ENCODE results near the gene ITGAL. TPM values are rescaled to one million over a fixed set of nuclear protein-coding genes. Genes with fewer than 3 reads are reported as not detected.
"Not testable (repeated sequence)": the region's sequence is repeated elsewhere in the genome, so short reads cannot be mapped to it uniquely, and the experiment has no call there.

The ITGAL gene
- total RNA-seq, 1 donor from 2014 or later, result 264 TPM

- no peak overlapping the region for H3K27ac Mint-ChIP-seq
- intact Hi-C loops (cut with micrococcal nuclease), result no loop called here
- H3K9me3 Mint-ChIP-seq, result no peaks in the 10 kb centered on the region
- no peak for DNase-seq
- H3K4me1 Mint-ChIP-seq, result peaks cover 12% of the 10 kb centered on the region
- no peak overlapping the region for H3K4me3 Mint-ChIP-seq
- H3K36me3 Mint-ChIP-seq (ENCODE audit: low read depth), result peaks cover 45% of the 10 kb centered on the region
- no peaks in the 10 kb centered on the region for H3K27me3 Mint-ChIP-seq
Observed at GRCh38 chr16:30521476-30521872, 48.9 kb downstream of the ITGAL start.

- H3K4me3 Mint-ChIP-seq, result no peak overlapping the region
- no peaks in the 10 kb centered on the region for H3K9me3 Mint-ChIP-seq
- peaks cover 12% of the 10 kb centered on the region for H3K4me1 Mint-ChIP-seq
- H3K27ac Mint-ChIP-seq, result peak overlapping the region; percentile 3
- intact Hi-C loops (cut with micrococcal nuclease), result no loop called here
- H3K36me3 Mint-ChIP-seq (ENCODE audit: low read depth), result peaks cover 40% of the 10 kb centered on the region
- DNase-seq, result no peak
- no peaks in the 10 kb centered on the region for H3K27me3 Mint-ChIP-seq
Observed at GRCh38 chr16:30521873-30522641, 49.5 kb downstream of the ITGAL start.

GRCh38 chr16:30522702-30523463, 50.3 kb downstream of the ITGAL start:
- intact Hi-C loops (cut with micrococcal nuclease); DNase-seq; H3K27ac Mint-ChIP-seq; H3K4me3 Mint-ChIP-seq; H3K9me3 Mint-ChIP-seq; H3K27me3 Mint-ChIP-seq: not testable (repeated sequence)
- peaks cover 32% of the 10 kb centered on the region for H3K36me3 Mint-ChIP-seq (ENCODE audit: low read depth)
- H3K4me1 Mint-ChIP-seq, result peaks cover 18% of the 10 kb centered on the region

GRCh38 chr16:30523768-30524574, 51.4 kb downstream of the ITGAL start:
- Mint-ChIP-seq H3K27ac (no peak overlapping the region), H3K9me3 (no peaks in the 10 kb centered on the region), H3K36me3 (ENCODE audit: low read depth) (peaks cover 24% of the 10 kb centered on the region), H3K4me3 (no peak overlapping the region), H3K4me1 (peaks cover 18% of the 10 kb centered on the region), H3K27me3 (no peaks in the 10 kb centered on the region)
- intact Hi-C loops (cut with micrococcal nuclease), result no loop called here
- DNase-seq, result no peak

- peak; percentile 64 for DNase-seq
- Mint-ChIP-seq H3K27me3 (no peaks in the 10 kb centered on the region), H3K9me3 (no peaks in the 10 kb centered on the region), H3K36me3 (ENCODE audit: low read depth) (peaks cover 15% of the 10 kb centered on the region), H3K27ac (no peak overlapping the region), H3K4me3 (peak overlapping the region; percentile 53), H3K4me1 (peaks cover 17% of the 10 kb centered on the region)
- intact Hi-C loops (cut with micrococcal nuclease), result loop anchor here (5.0 kb wide), 1 partner anchor 153 kb away; the partner anchor contains the start of genes MYL11 and TBC1D10B
Observed at GRCh38 chr16:30524575-30525568, 52.3 kb downstream of the ITGAL start.

GRCh38 chr16:30525844-30526136, 53.2 kb downstream of the ITGAL start:
- peak overlapping the region; percentile 83 for H3K4me3 Mint-ChIP-seq
- no peaks in the 10 kb centered on the region for H3K27me3 Mint-ChIP-seq
- peaks cover 13% of the 10 kb centered on the region for H3K36me3 Mint-ChIP-seq (ENCODE audit: low read depth)
- intact Hi-C loops (cut with micrococcal nuclease), result loop anchor here (2.0 to 5.0 kb wide), 3 partner anchors 43 to 153 kb away; partner anchors contain the start of genes ITGAL, MYL11 and TBC1D10B
- H3K9me3 Mint-ChIP-seq, result no peaks in the 10 kb centered on the region
- no peak for DNase-seq
- peak overlapping the region; percentile 67 for H3K27ac Mint-ChIP-seq
- peaks cover 25% of the 10 kb centered on the region for H3K4me1 Mint-ChIP-seq

- intact Hi-C loops (cut with micrococcal nuclease), result loop anchor here (2.0 to 5.0 kb wide), 3 partner anchors 43 to 154 kb away; partner anchors contain the start of genes ITGAL, MYL11 and TBC1D10B
- H3K27me3 Mint-ChIP-seq, result no peaks in the 10 kb centered on the region
- H3K27ac Mint-ChIP-seq, result peak within 1 kb of the TSS; percentile 81
- peak within 1 kb of the TSS; percentile 83 for H3K4me3 Mint-ChIP-seq
- DNase-seq, result peak; percentile 81
- peaks cover 26% of the 10 kb centered on the region for H3K4me1 Mint-ChIP-seq
- no peaks in the 10 kb centered on the region for H3K9me3 Mint-ChIP-seq
- H3K36me3 Mint-ChIP-seq (ENCODE audit: low read depth), result peaks cover 18% of the 10 kb centered on the region
Observed at GRCh38 chr16:30526137-30526822, 53.7 kb downstream of the ITGAL start, which contains the start of gene ZNF768. Gene ZNF768 (minus strand): TSS chr16:30526566. CDS start chr16:30526413, 153 bp downstream.

GRCh38 chr16:30526823-30527634, 54.5 kb downstream of the ITGAL start:
- peak overlapping the region; percentile 81 for H3K27ac Mint-ChIP-seq
- intact Hi-C loops (cut with micrococcal nuclease), result loop anchor here (1.0 to 5.0 kb wide), 7 partner anchors 8 to 155 kb away; partner anchors contain the start of genes DCTPP1, FBRS, ITGAL and MYL11

GRCh38 chr16:30527635-30528178, 55.2 kb downstream of the ITGAL start:
- H3K4me1 Mint-ChIP-seq, result peaks cover 23% of the 10 kb centered on the region
- peak overlapping the region; percentile 81 for H3K27ac Mint-ChIP-seq
- DNase-seq, result no peak
- no peaks in the 10 kb centered on the region for H3K9me3 Mint-ChIP-seq
- peak overlapping the region; percentile 81 for H3K4me3 Mint-ChIP-seq
- H3K27me3 Mint-ChIP-seq, result no peaks in the 10 kb centered on the region
- H3K36me3 Mint-ChIP-seq (ENCODE audit: low read depth), result peaks cover 15% of the 10 kb centered on the region
- intact Hi-C loops (cut with micrococcal nuclease), result loop anchor here (1.0 to 5.0 kb wide), 7 partner anchors 8 to 155 kb away; partner anchors contain the start of genes DCTPP1, FBRS, ITGAL and MYL11

More at GRCh38 chr16:30526823-30527634, 54.5 kb downstream of the ITGAL start:
- Mint-ChIP-seq H3K27me3 (no peaks in the 10 kb centered on the region), H3K9me3 (no peaks in the 10 kb centered on the region), H3K4me3 (peak overlapping the region; percentile 81), H3K4me1 (peaks cover 26% of the 10 kb centered on the region), H3K36me3 (ENCODE audit: low read depth) (peaks cover 19% of the 10 kb centered on the region)
- peak; percentile 98 for DNase-seq

- intact Hi-C loops (cut with micrococcal nuclease), result loop anchor here (5.0 kb wide), 1 partner anchor 157 kb away; the partner anchor contains the start of genes MYL11 and TBC1D10B
- Mint-ChIP-seq H3K4me1 (peaks cover 27% of the 10 kb centered on the region), H3K27ac (no peak overlapping the region), H3K9me3 (no peaks in the 10 kb centered on the region), H3K4me3 (no peak overlapping the region), H3K27me3 (no peaks in the 10 kb centered on the region), H3K36me3 (ENCODE audit: low read depth) (peaks cover 20% of the 10 kb centered on the region)
- no peak for DNase-seq
Observed at GRCh38 chr16:30528799-30529457, 56.4 kb downstream of the ITGAL start.

All from activated CD4-positive, alpha-beta T cell treated with anti-CD3 and anti-CD28 coated beads, Interleukin-2, amount 10 ng/mL, durations not matched to agents 24 days and 14 days (primary cell).